ENCODE data around the gene CCDC182. TPM values are rescaled to one million over a fixed set of nuclear protein-coding genes. Genes with fewer than 3 reads are reported as not detected.

CCDC182 gene
- total and polyA plus RNA-seq, 11 donors, result not detected

GRCh38 chr17:57722704-57723043 is 22.4 kb downstream of the CCDC182 start:
- H3K27ac ChIP-seq, result no peak overlapping the region
- no peaks in the 10 kb centered on the region for H3K4me1 ChIP-seq
- 58 to 74% (median 62%) methylated on average over 7 of the region's 7 CpGs for WGBS, 4 donors
- intact Hi-C loops (cut with DNase I), result no loop called here
- no peaks in the 10 kb centered on the region for H3K27me3 ChIP-seq
- H3K4me3 ChIP-seq, result no peak overlapping the region
- H3K9me3 ChIP-seq, result no peaks in the 10 kb centered on the region
- TF ChIP-seq POLR2A (IDR thresholded peaks at IDR 0.05) (no peak), CTCF (IDR thresholded peaks at IDR 0.05) (no peak)
- no peak for DNase-seq
- no peaks in the 10 kb centered on the region for H3K36me3 ChIP-seq
- no peak for ATAC-seq

- H3K4me1 ChIP-seq, result no peaks in the 10 kb centered on the region
- TF ChIP-seq CTCF (IDR thresholded peaks at IDR 0.05) (no peak), POLR2A (IDR thresholded peaks at IDR 0.05) (no peak)
- peaks cover 0 to under 1% (median 0%) of the 10 kb centered on the region in 9 donors for H3K27me3 ChIP-seq
- no peaks in the 10 kb centered on the region for H3K36me3 ChIP-seq
- no peak overlapping the region for H3K27ac ChIP-seq
- intact Hi-C loops (cut with DNase I), result no loop called here
- DNase-seq (no peak), ATAC-seq (no peak)
- WGBS, 4 donors, result 95 to 99% (median 96%) methylated on average over 3 of the region's 3 CpGs
- H3K9me3 ChIP-seq, result no peaks in the 10 kb centered on the region
- no peak overlapping the region for H3K4me3 ChIP-seq
Observed at GRCh38 chr17:57721967-57722703, 23.0 kb downstream of the CCDC182 start.

GRCh38 chr17:57720386-57721035 is 24.6 kb downstream of the CCDC182 start:
- intact Hi-C loops (cut with DNase I), result no loop called here
- Histone ChIP-seq H3K27ac (no peak overlapping the region), H3K4me3 (no peak overlapping the region), H3K27me3 (peaks cover 0 to 8% (median 0%) of the 10 kb centered on the region in 9 donors), H3K36me3 (no peaks in the 10 kb centered on the region), H3K4me1 (no peaks in the 10 kb centered on the region), H3K9me3 (no peaks in the 10 kb centered on the region)
- no peak for DNase-seq
- ATAC-seq, result peak in 1 of 4 donors; percentile 33
- no peak for TF ChIP-seq POLR2A (IDR thresholded peaks at IDR 0.05)
- no peak for TF ChIP-seq CTCF (IDR thresholded peaks at IDR 0.05)
- 80 to 96% (median 91%) methylated on average over 2 of the region's 2 CpGs for WGBS, 4 donors

- DNase-seq (no peak), ATAC-seq (no peak)
- intact Hi-C loops (cut with DNase I), result no loop called here
- Histone ChIP-seq H3K4me3 (no peak overlapping the region), H3K27me3 (peaks cover 0 to 8% (median 0%) of the 10 kb centered on the region in 9 donors), H3K27ac (no peak overlapping the region), H3K4me1 (no peaks in the 10 kb centered on the region), H3K9me3 (no peaks in the 10 kb centered on the region), H3K36me3 (no peaks in the 10 kb centered on the region)
- no peak for TF ChIP-seq CTCF (IDR thresholded peaks at IDR 0.05)
- TF ChIP-seq POLR2A (IDR thresholded peaks at IDR 0.05), result no peak
- WGBS, 4 donors, result 70 to 77% (median 75%) methylated on average over 8 of the region's 8 CpGs
Observed at GRCh38 chr17:57718878-57719277, 26.2 kb downstream of the CCDC182 start.

Measured in heart left ventricle (tissue), 16 donors.